Activated T-helper 1 cell treated with anti-CD3 and anti-CD28 coated beads, Interleukin-12 subunit alpha, Interleukin-12 subunit beta, Interleukin-2, Interleukin-4 antibody, amounts not matched to agents 30 ng/mL and 10 ng/mL and 1 ng/mL, durations not matched to agents 14 hours and 24 hours and 36 hours (primary cell): Measurements from ENCODE around the gene TLN1. TPM values are rescaled to one million over a fixed set of nuclear protein-coding genes. Genes with fewer than 3 reads are reported as not detected.

Experiments used
- DNase-seq: peaks from one replicate; pipeline ENCODE4 v3.0.0; 2021; ENCODE audit warnings: low spot score
- H3K27ac Mint-ChIP-seq: one replicate; pipeline ENCODE4 v1.8.0; 2021; ENCODE audit warnings: mild to moderate bottlenecking, mixed read lengths
- H3K27me3 Mint-ChIP-seq: one replicate; pipeline ENCODE4 v1.8.0; 2022; ENCODE audit warnings: mild to moderate bottlenecking, moderate library complexity, mixed read lengths; ENCODE audit not compliant: insufficient read depth
- H3K36me3 Mint-ChIP-seq: one replicate; pipeline ENCODE4 v1.8.0; 2021; ENCODE audit warnings: low read depth, mixed read lengths
- H3K4me1 Mint-ChIP-seq: one replicate; pipeline ENCODE4 v1.8.0; 2021; ENCODE audit warnings: low read depth, mixed read lengths
- H3K4me3 Mint-ChIP-seq: one replicate; pipeline ENCODE4 v1.8.0; 2021; ENCODE audit warnings: mild to moderate bottlenecking, moderate library complexity, mixed read lengths
- H3K9me3 Mint-ChIP-seq: one replicate; pipeline ENCODE4 v1.8.0; 2021; ENCODE audit warnings: mixed read lengths
- intact Hi-C: fragments of 100-400 bp; cut with micrococcal nuclease; formaldehyde crosslinking; loops from one replicate; pipeline ENCODE4 v1.15.1; 2024
- total RNA-seq: library from RNA; stranded (reverse); gene quantifications from 2 replicates; pipeline ENCODE4 v1.2.3, GENCODE V29; 2022

Gene TLN1
- total RNA-seq, 1 donor from 2014 or later: 229 TPM

DNA sequence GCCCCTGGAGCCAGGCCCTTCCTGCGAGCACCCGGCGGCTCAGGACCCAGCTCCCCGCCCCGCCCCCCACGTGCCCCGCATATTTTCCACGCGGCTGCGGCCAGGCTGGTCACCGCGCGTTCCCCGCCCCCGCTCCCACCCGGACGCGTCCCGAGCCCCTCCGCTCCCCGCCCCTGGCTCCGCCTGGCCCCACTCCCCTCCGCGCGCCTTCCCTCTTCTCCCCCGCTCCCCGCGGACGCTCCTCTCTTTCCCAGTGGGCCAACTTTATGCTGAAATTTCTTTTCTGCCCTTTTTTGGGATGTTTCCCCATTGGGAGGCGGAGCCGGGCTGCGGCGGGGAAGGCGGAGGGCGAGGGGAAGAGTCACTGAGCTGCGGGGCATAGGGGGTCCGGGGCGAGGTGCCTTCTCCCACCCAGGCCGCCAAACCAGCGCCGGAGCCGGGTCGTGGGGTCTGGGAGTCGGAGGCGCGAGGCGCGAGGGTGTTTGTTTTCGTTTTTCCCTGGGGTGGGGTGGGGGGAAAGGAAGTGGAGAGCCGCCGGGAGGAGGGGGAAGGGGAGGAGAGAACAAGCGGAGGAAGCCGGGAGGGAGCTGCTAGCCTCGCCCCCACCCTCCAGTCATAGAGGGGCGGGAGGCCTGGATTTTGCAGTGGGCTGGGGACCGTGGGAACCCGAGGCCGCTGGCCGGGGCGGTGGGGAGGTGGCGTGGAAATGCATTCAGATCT is 41.2 kb downstream of the TLN1 start:
- intact Hi-C loops: loop anchor here (2.0 kb wide), 1 partner anchor 32 kb away; the partner anchor contains the start of genes CCDC107 and RMRP
- peaks cover 2% of the 10 kb centered on the region for H3K27me3 Mint-ChIP-seq
- peak overlapping the region; percentile 84 for H3K4me3 Mint-ChIP-seq
- H3K36me3 Mint-ChIP-seq: no peaks in the 10 kb centered on the region
- peak; percentile 9 for DNase-seq
- H3K4me1 Mint-ChIP-seq: peaks cover 26% of the 10 kb centered on the region
- peak overlapping the region; percentile 55 for H3K27ac Mint-ChIP-seq
- no peaks in the 10 kb centered on the region for H3K9me3 Mint-ChIP-seq

DNA sequence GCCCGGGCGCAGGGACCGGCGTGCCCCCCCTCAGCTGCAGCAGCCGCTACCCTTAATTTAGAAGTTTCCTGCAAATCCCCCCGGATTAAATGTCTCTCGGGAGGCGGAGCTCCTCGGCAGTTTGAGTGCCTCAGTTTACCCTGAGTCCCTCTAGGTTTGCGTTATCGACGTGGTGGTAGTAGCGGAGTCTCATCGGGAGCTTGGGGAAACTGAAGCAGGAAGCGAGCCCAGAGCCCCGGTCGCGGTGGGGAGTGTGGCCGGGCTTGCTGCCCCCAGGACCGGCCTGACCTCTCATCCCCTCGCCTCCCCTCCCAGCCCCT is 41.7 kb downstream of the TLN1 start:
- no peaks in the 10 kb centered on the region for H3K9me3 Mint-ChIP-seq
- peaks cover 26% of the 10 kb centered on the region for H3K4me1 Mint-ChIP-seq
- DNase-seq: no peak
- H3K27ac Mint-ChIP-seq: peak overlapping the region; percentile 52
- H3K36me3 Mint-ChIP-seq: no peaks in the 10 kb centered on the region
- peak overlapping the region; percentile 71 for H3K4me3 Mint-ChIP-seq
- intact Hi-C loops: loop anchor here (2.0 kb wide), 1 partner anchor 31 kb away; the partner anchor contains the start of genes CCDC107 and RMRP
- peaks cover 2% of the 10 kb centered on the region for H3K27me3 Mint-ChIP-seq

DNA sequence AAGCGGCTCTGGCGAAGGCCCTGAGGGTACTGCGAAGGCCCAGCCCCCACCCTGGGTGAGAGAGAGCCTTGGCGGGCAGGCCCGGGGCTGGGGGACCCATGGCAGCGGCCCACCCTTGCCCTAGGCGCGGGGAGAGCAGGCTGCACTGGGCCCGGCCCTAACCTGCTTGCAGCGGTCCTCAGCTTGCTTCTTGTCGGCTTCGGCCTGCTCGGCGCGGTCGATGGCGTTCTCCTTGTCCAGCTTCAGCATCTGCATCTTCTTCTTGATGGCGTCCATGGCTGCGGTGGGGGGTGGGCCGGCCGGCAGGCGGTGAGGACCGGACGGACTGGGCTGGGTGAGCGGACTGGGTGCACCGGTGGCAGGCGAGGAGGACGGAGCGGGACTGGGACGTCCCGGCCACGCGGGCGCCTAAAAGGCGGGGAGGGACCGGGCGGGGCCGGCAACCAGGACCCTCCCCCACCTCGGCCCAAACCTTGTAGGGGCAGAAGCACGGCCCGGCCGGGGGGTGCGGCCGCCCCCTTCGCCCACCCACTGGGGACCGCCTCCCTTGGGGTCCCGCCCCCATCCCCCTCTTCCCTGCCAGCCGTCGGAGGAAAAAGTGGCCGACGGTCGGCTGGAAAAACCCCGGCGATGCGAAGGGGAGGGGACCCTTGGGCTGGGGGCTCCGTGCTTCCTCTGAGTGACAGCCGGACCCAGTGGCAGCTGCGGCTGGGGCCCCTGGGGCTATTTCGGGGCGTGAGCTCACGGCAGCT is 42.3 kb downstream of the TLN1 start, which contains the start of gene TPM2:
TSS of gene TPM2 (minus strand) at position 384 of the 752 bp plus-strand sequence. CDS start at position 276, 108 bp downstream.
- H3K36me3 Mint-ChIP-seq: no peaks in the 10 kb centered on the region
- no peak for DNase-seq
- peaks cover 26% of the 10 kb centered on the region for H3K4me1 Mint-ChIP-seq
- peak within 1 kb of the TSS; percentile 52 for H3K27ac Mint-ChIP-seq
- no peaks in the 10 kb centered on the region for H3K9me3 Mint-ChIP-seq
- intact Hi-C loops: loop anchor here (2.0 kb wide), 3 partner anchors 31 to 85 kb away; partner anchors contain the start of genes CCDC107, RMRP and TESK1
- H3K27me3 Mint-ChIP-seq: peaks cover 2% of the 10 kb centered on the region
- peak within 1 kb of the TSS; percentile 84 for H3K4me3 Mint-ChIP-seq

DNA sequence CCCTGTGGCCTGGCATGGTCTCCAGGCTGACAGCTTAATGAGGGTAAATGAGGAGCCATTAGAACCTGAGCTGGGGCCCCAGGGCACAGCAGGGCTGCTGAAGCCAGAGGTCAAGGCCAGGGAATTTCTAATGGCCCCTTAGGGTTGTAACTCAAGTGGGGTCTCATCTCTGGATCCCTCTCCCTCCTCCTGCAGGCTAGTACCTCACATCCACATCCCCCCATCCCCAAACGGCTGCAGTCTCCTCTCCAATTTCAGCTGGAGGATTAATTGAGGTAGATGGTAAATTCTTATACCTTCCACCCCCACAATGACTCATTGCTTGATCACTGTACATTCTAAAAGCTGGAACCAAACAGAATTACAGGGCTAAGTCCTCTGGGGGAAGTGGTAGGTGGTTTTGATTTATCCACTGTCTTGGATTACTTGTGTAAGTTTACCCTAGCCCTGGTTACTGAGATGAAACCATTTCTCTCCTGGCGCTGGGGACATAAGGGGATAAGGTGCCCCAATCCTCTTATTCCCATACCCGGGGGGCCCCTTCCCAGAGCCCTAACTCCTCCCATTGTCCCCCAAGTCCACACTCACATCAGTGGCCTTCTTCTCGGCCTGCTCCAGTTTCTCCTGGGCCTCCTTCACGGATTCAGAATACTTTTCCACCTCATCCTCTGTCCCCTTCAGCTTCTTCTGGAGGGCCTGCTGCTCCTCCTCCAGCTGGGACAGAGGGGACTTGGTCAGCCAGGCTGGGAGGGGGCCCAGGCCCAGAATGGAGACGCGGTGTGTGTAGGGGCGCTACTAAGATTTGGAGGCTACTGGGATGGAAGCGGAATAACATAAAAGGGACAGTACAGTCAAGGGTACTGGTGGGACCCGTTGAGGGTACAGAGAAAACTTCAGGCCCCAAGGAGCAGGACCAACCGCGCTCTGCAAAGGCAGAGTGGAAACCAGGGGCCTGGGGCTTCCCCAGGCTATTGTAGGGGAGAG is 43.1 kb downstream of the TLN1 start:
- Mint-ChIP-seq H3K4me1 (peaks cover 26% of the 10 kb centered on the region), H3K27ac (no peak overlapping the region)
- no peak for DNase-seq

DNA sequence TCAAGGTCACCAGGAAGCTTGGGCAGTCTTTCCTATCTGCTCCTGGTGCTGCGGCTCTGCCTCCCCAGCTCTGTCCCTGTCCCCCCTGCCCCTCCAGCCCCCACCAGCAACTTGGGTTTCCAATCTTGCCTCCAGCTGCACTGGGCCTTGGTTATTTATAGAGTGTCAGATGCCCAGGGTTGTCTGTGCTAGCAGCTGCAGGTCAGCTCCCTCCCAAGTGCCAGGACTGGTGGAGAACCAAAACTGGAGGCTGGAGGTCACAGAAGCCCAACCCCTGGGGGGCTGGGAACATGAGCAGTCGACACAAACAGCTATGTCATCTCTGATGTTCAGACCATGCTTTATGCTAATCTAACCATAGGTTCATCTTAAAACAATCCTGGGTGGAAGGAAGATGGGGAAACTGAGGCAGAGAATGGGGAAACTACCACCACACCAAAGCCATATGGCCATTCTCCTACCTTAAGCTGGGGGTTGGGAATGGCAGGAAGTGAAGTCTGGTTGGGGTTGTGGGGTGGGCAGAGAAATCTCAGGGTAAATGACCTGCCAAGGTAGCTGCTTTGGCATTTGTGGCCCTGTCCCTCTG is 43.9 kb downstream of the TLN1 start:
- Mint-ChIP-seq H3K4me3 (no peak overlapping the region), H3K36me3 (no peaks in the 10 kb centered on the region), H3K4me1 (peaks cover 26% of the 10 kb centered on the region), H3K9me3 (no peaks in the 10 kb centered on the region), H3K27ac (no peak overlapping the region), H3K27me3 (peaks cover 2% of the 10 kb centered on the region)
- intact Hi-C loops: loop anchor here (1.0 to 2.0 kb wide), 3 partner anchors 23 to 83 kb away; partner anchors contain the start of genes ARHGEF39 and TESK1
- DNase-seq: no peak

More for the DNA sequence above, 43.1 kb downstream of the TLN1 start:
- intact Hi-C loops: loop anchor here (1.0 to 2.0 kb wide), 3 partner anchors 24 to 84 kb away; partner anchors contain the start of genes ARHGEF39 and TESK1
- H3K4me3 Mint-ChIP-seq: peak overlapping the region; percentile 75
- no peaks in the 10 kb centered on the region for H3K9me3 Mint-ChIP-seq
- H3K27me3 Mint-ChIP-seq: peaks cover 2% of the 10 kb centered on the region
- no peaks in the 10 kb centered on the region for H3K36me3 Mint-ChIP-seq

DNA sequence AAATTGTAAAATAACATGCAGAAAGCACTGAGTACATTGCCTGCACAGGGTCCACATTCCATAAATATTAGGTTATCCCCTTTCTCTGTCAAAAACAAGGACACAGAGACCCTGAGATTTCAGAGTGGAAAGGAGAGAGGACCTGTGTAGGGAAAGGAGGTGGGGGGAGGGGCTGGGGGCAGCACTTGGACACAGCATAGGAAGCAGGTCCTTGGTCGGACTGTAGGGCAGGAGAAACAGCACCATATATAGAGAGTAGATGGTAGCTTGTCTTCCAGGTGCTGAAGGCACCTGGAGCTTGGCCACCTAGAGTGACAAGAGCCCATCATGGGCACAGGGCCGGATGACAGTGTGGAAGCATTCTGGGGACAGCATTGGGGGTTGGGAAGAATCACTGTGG is 44.7 kb downstream of the TLN1 start:
- H3K4me3 Mint-ChIP-seq: no peak overlapping the region
- H3K27ac Mint-ChIP-seq: no peak overlapping the region
- H3K4me1 Mint-ChIP-seq: peaks cover 26% of the 10 kb centered on the region
- intact Hi-C loops: no loop called here
- H3K27me3 Mint-ChIP-seq: peaks cover 2% of the 10 kb centered on the region
- H3K9me3 Mint-ChIP-seq: no peaks in the 10 kb centered on the region
- H3K36me3 Mint-ChIP-seq: no peaks in the 10 kb centered on the region
- DNase-seq: no peak

DNA sequence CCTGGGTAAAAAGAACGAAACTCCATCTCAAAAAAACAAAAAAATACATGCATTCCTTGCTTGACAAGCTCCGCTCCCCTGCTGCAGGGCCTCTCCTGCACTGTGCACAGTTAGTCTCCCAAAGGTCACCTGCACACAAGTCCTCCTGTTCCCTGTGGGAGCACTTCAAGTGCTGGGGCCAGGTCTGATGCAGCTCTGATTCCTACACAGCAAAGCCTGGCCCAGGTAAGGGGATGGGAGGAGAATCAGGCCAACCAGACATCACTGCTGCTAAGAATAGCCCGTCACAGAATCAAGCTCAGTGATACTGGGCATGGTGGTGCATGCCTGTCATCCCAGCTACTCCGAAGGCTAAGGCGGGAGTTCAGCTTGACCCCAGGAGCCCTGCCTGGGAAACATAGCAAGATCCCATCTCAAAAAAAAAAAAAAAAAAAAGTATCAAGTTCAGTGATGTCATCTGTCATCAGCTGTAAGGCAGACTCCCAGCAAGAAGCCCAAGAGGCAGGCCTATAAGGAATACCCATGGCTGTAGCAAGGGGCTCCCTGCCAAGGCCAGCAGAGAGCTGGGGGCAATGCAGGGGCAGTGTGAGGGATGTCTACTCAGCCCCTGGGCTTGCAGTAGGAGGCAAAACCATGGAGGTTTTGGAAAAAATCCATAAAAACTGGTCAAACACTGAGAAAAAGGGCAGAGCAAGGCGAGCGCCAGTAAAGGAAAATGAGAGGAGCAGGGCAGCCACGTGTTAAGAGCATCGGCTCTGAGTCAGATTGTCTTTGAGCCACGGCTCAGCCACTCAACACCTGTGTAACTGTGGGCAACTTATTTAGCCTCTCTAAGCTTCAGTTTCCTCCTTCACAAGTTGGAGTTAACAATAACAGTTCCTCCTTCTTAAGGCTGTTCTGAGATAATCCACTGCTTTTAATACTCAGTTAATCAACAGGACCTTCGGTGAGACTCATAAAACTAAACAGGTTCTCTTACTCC is 45.5 kb downstream of the TLN1 start:
- no peak overlapping the region for H3K27ac Mint-ChIP-seq
- H3K4me3 Mint-ChIP-seq: no peak overlapping the region
- peaks cover 20% of the 10 kb centered on the region for H3K4me1 Mint-ChIP-seq
- H3K9me3 Mint-ChIP-seq: no peaks in the 10 kb centered on the region
- no peaks in the 10 kb centered on the region for H3K36me3 Mint-ChIP-seq
- H3K27me3 Mint-ChIP-seq: peaks cover 5% of the 10 kb centered on the region
- no peak for DNase-seq
- intact Hi-C loops: no loop called here

DNA sequence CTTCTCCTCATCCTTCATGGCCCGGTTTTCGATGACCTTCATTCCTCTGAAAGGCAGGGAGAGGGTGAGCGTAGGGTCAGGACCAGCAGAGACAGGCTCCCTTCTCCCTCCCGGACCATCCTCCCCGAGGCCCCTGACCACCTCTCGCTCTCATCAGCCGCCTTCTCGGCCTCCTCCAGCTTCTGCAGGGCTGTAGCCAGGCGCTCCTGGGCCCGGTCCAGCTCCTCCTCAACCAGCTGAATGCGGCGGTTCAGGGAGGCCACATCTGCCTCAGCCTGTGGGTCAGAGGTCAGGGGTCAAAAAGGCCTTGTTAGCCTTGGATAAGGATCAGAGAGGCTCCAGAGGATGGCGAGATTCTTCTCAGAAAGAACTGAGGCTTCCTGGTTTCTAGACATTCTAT is 46.5 kb downstream of the TLN1 start:
- Mint-ChIP-seq H3K9me3 (no peaks in the 10 kb centered on the region), H3K4me1 (peaks cover 14% of the 10 kb centered on the region), H3K27me3 (peaks cover 5% of the 10 kb centered on the region), H3K36me3 (no peaks in the 10 kb centered on the region), H3K4me3 (no peak overlapping the region), H3K27ac (no peak overlapping the region)
- DNase-seq: no peak
- intact Hi-C loops: no loop called here

DNA sequence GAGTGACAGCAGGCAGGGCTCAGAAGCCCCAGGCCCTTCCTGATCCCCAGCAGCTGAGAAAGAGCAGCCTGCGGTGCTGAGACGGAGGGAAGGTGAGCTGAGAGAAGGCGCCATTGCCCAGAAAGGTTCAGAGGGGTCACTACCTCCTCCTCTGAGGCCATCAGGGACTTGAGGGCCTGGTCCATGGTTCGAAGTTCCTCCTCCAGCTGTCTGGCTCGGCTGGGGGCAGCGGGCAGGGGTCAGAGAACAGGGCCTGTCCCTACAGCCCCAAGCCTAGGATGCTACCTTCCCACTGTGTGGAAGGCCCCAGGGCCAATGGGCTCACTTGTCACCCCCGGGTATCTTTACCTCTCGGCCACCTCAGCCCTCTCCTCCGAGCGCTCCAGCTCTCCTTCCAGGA is 47.1 kb downstream of the TLN1 start:
- Mint-ChIP-seq H3K27ac (no peak overlapping the region), H3K4me1 (peaks cover 14% of the 10 kb centered on the region), H3K36me3 (no peaks in the 10 kb centered on the region), H3K9me3 (no peaks in the 10 kb centered on the region), H3K27me3 (peaks cover 5% of the 10 kb centered on the region), H3K4me3 (no peak overlapping the region)
- DNase-seq: no peak
- intact Hi-C loops: no loop called here

DNA sequence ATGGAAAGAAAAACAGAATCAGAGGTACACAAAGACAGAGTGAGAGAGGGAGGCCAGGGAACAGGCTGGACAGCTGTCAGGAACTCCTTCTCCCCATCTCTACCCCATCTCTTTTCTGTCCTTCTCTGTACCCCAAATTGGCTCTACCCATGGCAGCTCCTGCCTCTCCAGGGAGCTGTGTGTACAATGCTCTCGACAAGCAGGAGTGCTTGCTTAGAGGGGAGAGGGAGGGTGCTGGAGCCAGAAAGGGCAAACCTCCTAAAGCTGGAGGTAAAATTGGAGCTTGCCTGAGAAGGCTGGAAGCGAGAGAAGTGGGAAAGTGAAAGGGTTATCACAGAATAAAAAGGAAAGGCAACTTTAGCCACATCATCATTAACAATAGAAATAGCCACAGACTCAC is 48.7 kb downstream of the TLN1 start:
- H3K9me3 Mint-ChIP-seq: no peaks in the 10 kb centered on the region
- no peak overlapping the region for H3K4me3 Mint-ChIP-seq
- no peaks in the 10 kb centered on the region for H3K36me3 Mint-ChIP-seq
- no peak for DNase-seq
- H3K27me3 Mint-ChIP-seq: peaks cover 8% of the 10 kb centered on the region
- intact Hi-C loops: no loop called here
- peaks cover 5% of the 10 kb centered on the region for H3K4me1 Mint-ChIP-seq
- no peak overlapping the region for H3K27ac Mint-ChIP-seq

DNA sequence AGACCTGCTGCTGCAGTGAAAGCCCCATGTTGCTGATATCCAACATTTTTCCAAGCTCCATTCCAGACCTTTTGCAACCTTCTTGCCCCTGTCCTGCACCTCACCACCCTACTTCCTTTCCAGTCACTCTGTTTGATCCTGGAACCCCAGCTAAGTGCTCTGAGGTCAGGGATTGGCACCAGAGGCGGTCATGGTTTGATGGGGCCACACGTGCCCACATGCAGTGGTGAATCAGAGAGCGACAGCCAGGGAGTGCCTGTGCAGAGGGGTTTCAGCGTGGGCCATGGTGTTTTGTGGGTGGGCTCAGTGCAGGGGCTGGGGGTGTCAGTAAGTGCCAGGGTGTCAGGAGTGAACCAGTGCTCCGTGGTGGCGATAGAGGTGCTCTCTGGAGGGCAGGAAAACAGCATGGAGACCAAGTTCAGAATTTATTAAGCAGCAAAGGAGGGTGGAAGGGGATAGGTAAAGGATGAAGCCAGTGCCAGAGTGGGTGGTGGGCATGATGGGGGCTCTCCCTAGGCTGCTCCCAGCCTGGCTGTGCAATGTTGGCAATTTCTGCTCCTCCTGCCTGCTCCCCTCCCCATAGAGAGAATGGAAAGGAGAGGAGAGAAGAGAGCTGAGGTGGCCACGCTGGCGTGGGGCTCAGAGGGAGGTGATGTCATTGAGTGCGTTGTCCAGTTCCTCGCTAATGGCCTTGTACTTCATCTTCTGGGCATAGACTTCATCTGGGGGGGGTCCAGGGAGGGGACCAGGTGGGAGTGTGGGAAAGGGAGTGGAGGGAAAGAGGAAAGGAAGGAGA is 49.3 kb downstream of the TLN1 start:
- Mint-ChIP-seq H3K4me1 (no peaks in the 10 kb centered on the region), H3K27me3 (peaks cover 8% of the 10 kb centered on the region), H3K27ac (no peak overlapping the region), H3K4me3 (no peak overlapping the region), H3K9me3 (no peaks in the 10 kb centered on the region), H3K36me3 (no peaks in the 10 kb centered on the region)
- intact Hi-C loops: no loop called here
- DNase-seq: no peak
